GM21390 (cell line): ENCODE results near the gene DEF6.

Experiments used
- ATAC-seq: cut with Tn5 transposase; IDR thresholded peaks from one replicate; pipeline ENCODE4 v1.9.1; 2021; ENCODE audit not compliant: unreplicated experiment

Gene DEF6, protein sequence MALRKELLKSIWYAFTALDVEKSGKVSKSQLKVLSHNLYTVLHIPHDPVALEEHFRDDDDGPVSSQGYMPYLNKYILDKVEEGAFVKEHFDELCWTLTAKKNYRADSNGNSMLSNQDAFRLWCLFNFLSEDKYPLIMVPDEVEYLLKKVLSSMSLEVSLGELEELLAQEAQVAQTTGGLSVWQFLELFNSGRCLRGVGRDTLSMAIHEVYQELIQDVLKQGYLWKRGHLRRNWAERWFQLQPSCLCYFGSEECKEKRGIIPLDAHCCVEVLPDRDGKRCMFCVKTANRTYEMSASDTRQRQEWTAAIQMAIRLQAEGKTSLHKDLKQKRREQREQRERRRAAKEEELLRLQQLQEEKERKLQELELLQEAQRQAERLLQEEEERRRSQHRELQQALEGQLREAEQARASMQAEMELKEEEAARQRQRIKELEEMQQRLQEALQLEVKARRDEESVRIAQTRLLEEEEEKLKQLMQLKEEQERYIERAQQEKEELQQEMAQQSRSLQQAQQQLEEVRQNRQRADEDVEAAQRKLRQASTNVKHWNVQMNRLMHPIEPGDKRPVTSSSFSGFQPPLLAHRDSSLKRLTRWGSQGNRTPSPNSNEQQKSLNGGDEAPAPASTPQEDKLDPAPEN

DNA sequence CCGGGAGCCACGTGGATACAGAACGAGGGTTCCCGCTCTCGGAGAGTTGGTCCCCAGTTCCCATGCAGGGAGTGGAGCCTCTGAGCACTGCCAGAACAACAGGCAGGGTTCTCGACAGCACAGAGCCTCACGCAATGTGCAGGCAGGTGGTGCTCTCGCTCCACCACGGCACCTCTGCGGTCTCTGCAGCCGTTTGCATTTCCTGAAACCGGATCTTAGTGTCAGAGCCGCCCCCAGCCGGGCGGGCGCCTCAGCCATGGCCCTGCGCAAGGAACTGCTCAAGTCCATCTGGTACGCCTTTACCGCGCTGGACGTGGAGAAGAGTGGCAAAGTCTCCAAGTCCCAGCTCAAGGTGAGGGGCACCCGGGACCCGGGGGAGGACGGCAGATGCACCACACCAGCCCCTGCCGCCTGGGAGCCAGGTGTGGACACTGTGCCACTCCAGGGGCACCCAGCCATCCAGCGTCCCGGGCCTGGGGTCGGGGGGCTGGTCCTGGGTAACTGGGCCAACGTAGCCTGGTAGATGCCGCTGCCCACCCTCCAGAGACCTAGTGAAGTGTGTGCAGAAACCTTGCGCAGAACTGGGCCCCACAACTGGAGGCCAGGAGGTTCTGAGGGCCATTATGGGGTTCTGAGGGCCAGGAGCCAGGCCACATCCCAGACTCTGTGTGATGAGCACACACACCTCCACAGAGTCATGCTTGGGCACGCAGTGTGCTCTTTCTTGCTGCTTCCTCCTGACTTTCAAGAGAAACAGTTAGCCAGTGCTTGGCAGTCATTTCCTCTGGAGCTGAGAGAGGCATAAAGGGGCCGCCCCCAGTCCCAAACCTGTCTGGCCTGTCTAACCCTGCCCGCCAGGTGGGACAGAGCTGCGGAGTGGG lies at the start of gene DEF6:
Gene DEF6 (plus strand): TSS at position 218 of the 881 bp plus-strand sequence. CDS start 39 bp downstream, at position 257.
- peak; percentile 78 for ATAC-seq

DNA sequence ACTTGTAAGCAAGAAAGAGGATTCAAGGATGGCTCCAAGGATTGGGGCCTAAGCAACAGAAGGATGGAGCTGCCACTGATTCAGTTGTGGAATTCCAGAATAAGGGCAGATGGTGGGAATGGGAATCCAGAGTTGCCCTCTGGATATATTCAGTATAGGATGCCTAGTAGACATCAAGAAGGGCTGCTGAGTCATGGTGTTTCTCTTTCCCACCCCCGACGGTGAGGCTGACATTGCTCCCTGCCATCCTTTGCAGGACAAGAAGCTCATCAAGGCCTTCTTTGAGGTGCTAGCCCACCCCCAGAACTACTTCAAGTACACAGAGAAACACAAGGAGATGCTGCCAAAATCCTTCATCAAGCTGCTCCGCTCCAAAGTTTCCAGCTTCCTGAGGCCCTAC lies 49.3 kb upstream of the DEF6 start:
- ATAC-seq = no peak

DNA sequence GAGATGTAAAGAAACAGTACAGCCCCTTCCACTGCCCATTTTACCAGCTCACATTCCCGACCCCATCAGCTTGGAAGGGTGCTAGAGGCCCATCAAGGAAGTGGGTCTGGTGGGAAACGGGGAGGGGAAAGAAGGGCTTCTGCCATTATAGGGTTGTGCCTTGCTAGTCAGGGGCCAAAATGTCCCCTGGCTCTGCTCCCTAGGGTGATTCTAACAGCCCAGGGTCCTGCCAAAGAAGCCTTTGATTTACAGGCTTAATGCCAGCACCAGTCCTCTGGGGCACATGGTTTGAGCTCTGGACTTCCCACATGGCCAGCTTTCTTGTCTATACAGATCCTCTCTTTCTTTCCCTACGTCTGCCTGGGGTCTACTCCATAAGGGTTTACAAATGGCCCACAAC lies 48.7 kb upstream of the DEF6 start:
- no peak for ATAC-seq

DNA sequence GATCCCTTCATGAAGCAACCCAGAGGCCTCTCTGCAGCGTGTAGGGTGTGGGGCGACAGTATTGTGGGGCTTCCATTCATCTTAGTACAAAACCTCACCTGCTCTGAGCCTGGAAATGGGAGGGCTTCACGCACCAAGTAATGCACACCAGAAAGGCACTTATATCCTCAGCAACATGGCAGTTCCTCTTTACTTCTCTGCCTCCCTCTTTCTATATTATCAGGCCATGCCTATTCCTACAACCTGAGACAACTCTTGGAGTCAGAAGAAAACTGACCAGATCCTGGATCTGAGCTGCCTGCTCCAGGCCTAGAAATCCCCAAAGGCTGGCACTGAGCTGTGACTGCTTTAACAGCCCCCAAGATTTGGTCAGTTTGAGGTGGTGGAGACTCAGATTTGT lies 45.7 kb upstream of the DEF6 start:
- ATAC-seq = no peak

DNA sequence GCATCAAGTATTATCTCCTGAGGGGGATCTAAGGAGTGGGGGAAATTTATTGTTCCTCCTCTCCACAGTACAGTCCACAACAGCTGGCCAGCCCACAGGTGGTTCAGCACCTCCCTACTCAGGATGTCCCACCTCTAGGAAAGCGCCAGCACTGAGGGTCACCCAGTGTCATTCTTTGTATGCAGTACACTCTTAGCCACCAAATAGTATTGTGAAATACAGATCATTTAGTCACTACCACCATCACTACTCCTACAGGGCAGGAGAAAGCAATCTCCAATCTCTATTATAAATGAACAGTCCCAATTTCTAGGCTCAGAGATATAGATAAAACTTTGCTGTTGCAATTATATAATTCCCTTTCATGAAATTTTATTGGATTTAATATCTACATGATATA lies 44.4 kb upstream of the DEF6 start:
- no peak for ATAC-seq

DNA sequence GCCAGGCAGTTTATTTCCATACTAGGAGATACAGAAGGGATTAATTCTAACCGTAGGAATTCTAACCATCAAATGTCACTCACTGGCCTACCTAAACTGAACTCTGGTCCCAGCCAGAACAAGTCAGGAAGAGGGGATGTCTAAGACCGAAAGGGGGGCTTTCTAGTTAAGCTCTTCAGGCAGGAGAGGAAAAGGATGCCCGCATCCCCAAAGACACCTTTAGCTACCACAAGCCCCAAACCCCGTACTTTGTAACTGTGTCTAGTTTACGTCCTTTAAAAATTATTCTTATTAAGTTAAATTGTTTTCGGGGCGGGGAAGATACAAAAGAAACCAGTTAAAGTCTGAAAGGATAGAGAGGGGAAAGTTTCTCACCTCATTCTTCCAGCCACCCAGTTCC lies 39.3 kb upstream of the DEF6 start:
- no peak for ATAC-seq

DNA sequence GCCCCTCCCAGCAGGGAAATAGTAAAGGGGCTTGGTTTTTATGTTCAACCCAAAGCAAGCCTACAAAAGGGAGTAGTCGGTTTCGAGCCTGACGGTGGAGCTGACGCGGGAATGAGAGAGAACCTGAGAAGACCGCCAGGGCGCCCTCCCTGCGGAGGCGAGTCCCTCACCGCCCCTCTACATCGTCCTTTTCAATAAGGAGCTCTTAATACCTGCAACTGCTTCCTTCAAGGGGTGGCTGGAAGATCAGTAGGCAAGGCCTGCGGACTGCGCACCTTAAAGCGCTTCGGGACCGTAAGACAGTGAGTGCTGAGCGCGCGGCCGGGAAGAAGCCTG lies 38.8 kb upstream of the DEF6 start:
- ATAC-seq = peak; percentile 18

DNA sequence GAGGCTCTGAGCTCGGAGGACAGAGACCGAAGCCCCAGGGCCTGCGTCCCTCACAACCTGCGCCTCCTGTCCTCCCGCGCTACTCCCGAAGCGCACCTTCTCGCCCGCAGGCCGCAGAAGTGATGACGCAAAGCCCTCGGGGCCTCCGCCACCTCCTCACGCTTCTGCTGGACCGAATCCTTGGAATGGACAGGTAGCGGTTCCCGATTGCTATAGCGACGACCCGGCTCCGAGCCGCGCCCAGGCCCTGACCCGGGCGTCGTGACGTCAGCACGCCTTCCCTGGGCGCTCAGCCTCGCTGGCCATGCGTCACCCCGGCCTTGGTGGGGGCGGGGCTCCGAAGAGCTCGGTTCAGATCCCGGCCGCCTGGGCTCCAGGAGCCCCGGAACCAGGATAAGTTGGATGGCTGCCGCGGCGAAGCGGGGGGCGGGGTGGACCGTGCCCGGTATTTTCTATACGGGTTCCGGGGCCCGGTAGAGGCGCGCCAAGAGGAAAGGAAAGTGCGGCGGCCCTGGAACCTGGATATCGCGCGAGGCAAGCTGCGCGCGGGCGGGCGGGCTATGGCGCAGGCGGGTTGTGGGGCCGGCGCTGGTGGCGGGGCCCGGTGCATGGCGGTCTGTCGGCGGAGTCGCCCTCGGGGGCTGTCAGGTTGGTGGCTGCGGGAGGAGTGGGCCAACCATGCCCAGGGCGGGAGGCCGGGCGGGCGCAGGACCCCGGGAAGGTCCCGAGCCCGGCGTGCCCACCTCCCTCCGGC lies 38.2 kb upstream of the DEF6 start, which contains the start of gene ZNF76:
Gene ZNF76 (plus strand): TSS at position 542 of the 754 bp plus-strand sequence. CDS start 21,417 bp downstream, outside the sequence.
- ATAC-seq = peak; percentile 85

DNA sequence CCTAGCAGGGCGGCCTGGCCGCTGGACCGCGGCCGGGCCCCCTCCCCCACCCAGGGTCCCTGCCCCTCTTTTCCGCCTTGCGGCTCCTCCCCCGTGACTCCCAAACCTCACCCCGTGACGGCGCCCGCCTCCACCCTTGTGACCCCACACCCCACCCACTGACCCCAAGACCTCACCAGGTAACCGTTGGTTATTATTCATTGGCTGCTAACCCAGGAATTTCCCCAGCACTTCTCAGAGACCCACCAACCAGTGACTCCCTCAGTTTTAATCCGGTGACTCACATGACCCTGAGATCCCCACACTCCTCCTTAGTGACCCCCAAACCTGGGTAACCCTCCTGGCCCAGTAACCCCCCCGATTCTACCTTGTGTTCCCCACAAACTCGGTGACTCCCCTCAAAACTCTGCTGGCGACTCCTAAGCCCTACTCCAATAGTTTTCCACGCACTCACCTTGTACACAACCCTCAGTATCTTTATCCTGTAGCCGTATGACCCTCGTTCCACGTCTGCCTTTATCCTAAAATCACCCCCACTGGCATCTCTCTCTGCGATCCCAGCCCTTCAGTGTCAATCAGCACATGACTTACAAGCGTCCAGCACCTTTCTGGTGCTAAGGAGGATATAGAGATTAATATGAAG lies 37.5 kb upstream of the DEF6 start:
- ATAC-seq = peak; percentile 35

DNA sequence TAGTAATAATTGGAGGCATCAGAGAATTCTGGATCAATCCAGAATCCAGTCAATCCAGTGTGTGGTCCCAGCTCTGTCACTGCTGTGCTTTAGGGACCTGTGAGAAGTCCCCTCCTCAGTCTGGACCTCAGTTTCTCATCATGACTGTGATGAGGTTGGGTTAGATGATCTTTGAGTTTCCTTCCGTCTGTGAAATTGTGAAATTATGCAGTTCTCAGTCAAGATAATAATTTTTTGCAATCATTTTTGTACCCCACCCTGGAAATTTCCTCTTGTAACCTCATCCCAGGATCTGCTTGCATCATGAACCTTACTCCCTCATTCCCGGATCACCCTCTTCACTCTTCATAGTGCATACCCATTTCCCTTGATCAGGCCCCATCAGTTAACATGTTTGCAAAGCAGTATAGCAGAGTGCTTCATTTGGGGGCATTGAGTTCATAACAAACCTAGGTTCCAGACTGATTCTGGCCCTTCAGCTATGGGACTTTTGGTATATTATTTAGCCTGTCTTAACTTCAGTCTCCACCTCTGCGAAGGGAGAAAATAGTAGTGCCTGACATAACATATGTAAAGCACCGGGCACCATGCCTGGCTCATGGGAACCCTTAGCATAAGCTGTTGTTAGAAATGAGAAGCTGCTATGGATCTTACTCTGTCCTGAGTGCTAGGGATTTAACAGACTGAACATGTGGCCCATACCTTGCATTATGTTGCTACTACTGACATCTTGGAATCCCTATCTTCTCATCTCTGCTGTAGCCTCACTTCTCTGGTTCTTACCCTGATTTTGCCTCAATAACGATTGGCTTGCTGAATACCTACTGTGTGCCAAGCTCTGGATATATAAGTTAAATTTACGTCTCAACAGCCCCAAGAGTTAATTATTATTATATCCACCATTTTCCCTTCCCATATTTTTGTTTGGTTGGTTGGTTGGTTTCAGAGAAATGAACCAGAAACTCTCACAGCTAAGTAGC lies 36.7 kb upstream of the DEF6 start:
- ATAC-seq = no peak

DNA sequence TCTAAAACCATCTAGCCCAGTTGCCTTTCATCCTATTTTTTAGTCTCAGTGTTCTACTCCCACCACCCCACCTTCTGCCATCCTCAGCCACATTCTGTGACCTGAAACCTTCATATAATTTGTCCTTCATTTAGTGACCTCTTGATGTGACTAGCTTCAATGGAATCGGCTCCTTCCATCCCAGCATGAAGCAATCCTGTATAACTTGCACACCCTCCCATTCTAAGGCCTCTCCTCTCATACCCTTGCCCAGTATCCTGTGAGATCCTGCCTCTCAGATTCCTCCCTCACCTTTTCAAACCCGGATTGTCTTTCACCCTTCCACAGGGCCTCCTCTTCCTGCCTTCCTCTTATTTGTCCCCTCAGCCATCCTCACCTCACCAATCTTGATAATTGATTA lies 35.0 kb upstream of the DEF6 start:
- no peak for ATAC-seq

DNA sequence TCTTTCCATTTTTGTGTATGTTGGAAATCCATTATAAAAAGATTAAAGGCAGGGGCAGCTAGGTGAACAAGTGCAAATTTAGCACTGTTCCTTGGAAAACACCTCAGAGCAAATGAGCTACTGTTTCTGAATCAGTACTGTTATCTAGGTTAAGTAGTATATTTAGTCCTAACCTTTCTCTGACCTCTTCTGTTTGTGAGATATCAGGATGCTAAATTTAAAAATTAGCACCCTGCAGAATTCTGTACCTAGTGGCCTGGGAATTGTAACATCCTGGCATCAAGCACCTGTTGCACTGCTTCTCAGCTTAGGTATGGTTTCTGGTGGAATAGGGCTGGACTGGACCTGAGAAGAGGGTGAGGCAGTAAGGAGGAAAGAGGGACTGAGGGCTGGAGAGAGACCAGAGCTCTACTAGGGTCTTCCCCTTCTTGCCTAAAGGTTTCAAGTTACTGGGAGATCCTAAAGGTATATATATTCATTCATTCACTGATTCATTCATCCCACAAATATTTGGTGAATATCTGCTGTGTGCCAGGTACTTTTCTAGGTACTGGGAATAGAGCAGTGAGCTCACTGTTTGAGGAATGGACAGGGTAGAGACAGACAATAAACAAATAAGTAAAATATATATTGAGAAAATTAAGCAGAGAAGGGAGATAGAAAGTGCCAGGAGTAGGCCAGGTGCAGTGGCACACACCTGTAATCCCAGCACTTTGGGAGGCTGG lies 32.9 kb upstream of the DEF6 start:
- ATAC-seq = no peak

DNA sequence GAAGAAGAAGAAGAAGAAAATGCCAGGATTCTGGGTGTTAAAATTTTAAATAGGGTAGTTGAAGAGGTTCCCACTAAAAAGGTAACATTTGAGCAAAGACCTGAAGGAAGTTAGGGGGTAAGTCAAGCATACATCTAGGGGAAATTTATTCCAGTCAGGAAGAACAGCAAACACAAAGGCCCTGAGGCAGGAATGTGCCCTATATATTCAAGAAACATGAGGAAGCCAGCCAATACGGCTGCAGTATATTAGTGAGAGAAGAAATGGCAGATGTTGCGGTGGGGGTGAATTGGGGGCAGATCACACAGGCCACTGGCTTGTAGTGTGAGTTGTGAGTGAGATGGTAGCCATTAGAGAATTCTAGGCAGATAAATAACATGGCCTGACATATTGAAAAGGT lies 32.1 kb upstream of the DEF6 start:
- no peak for ATAC-seq

DNA sequence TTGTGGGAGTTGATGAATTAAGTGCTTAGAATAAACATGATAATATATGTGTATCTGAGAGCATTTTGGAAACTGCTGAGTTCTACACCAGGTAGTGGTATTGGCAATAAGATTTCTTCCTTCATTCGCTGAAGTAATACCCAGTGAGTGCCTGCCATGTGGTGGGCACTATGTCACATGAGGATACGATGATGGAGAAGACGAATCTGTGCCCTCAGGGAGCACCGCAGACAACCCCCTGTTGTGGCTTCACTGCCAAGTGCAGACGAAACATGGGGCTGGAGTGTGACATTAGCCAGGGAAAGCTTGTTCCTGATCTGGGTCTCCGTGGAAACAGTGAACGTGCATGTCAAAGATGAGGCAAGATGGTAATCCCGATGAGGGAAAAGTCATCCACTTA lies 30.2 kb upstream of the DEF6 start:
- ATAC-seq = no peak

DNA sequence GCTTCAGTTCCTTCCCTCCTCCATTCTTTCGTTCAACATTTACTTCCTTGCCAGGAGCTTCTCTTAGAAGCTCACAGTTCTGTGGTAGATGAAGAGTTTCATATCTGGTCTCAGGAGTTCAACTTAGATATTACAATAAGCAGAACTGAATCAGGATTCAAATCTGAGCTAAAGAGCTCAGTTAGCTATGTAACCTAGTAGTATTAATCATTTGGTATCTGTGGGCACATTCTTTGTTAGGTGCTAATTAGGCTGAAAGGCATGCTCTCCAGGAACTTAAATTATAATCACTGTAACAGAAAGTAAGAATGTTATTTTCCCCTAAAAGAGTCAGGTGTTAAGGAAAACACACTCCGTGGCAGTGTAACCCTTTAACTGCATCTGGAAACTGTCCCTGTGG lies 29.7 kb upstream of the DEF6 start:
- ATAC-seq = no peak

DNA sequence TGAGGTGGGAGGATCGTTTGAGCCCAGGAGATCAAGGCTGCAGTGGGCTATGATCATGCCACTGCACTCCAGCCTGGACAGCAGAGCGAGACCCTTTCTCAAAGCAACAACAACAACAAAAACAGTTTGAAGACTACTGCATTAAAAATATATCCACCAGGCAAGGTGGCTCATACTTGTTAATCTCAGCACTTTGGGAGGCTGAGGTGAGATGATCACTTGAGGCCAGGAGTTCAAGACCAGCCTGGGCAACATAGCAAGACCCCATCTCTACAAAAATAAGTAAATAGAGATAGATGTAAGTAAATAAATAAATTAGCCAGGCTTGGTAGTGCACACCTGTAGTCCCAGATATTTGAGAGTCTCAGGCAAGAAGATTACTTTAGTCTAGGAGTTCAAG lies 25.6 kb upstream of the DEF6 start:
- ATAC-seq = no peak

DNA sequence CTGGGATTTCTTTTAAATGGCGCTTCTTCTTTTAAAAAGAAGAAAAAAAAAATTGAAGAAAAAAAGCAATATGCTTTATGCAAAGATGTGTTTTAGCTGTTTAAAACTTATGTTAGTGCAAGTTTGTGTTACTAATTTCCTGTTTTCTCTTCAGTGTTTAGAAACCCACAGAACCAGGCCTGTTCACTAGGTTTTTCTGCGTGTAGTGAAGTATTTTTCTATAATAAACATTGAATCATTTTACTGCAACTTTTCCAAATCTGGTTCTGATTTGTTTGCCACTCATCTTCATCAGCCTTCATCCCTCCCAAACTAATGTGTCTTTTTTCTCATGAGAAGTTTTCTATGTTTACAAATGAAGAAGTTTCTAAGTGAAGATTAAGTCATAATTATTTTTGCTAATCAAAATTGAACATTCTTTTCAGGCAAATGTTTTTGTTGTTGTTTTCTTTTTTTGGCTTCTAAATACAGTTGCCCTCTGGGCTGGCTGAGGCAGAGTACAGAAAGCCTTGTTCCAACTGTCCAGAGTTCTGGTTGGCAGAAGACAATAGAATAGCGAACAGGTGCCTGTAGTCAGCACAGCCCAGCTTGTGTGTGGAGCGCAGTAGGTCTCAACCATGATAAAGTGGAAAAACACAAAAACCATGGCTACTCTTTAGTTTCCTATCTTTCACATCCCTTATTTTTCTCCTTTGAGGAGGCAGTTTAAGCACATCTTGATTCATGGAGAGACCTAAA lies 23.6 kb upstream of the DEF6 start:
- ATAC-seq = no peak

DNA sequence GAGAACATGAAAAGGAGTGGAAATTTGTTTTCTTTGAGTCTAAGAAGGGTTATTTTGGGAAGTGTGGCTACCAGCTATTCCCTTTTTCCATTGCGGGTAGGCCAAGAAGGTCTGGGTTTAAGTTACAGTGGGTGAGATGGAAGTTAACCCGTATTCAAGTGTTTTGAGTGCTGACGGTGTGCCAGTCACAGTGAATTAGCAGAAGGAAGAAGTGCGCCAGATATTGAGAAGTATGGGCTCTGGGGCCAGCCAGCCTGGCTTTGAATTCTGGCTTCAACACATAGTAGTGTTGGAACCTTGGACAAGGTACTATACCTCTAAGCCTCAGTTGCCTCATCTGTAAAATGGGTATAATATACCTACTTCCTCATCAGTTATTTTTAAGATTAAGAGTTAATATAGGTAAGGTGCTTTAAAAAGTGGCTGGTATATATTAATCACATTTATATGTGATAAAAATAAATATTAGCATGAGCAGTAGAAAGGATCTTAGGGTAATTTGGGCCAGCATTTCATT lies 21.8 kb upstream of the DEF6 start:
- no peak for ATAC-seq
